ENCODE results near the gene ACTN3.

- TF ChIP-seq EZH2 (IDR thresholded peaks at IDR 0.05; ENCODE audit: insufficient read depth, low read length) (no peak), CTCF (IDR thresholded peaks at IDR 0.05; ENCODE audit: insufficient read depth, low read depth, low read length) (no peak)
Measured at GRCh38 chr11:66542362-66542761, 4.3 kb upstream of the ACTN3 start.

Data from astrocyte (in vitro differentiated cells and primary cell).